Liver (tissue), 3 donors: ENCODE results near the gene EPB41L4B.

Experiments
- CTCF ChIP-seq: fragments of 150-350 bp; IDR thresholded peaks from 2 replicates; pipeline ENCODE4 v1.5.1; 2017; ENCODE audit warnings: improper control_type of control experiment, low read depth, low read length; ENCODE audit not compliant: missing input control
- HNF4A ChIP-seq, 2 donors: conservative IDR thresholded peaks; 2 replicates each; pipeline ENCODE4 v1.6.1; 2016; ENCODE audit warnings: antibody characterized with exemption in 2 of 2, mild to moderate bottlenecking in 2 of 2
- TAF1 ChIP-seq: conservative IDR thresholded peaks from 2 replicates; pipeline ENCODE4 v1.6.1; 2016; ENCODE audit warnings: antibody characterized with exemption, mild to moderate bottlenecking
- YY1 ChIP-seq: IDR thresholded peaks from 2 replicates; pipeline ENCODE4 v1.6.1; 2016; ENCODE audit warnings: antibody characterized with exemption, mild to moderate bottlenecking
- TF ChIP-seq, protein P1 (sequence below): IDR thresholded peaks from 2 replicates; pipeline ENCODE4 v1.6.1; 2016; ENCODE audit warnings: antibody characterized with exemption, mild to moderate bottlenecking
- donor health status: healthy.
- donor health status: healthy.

DNA sequence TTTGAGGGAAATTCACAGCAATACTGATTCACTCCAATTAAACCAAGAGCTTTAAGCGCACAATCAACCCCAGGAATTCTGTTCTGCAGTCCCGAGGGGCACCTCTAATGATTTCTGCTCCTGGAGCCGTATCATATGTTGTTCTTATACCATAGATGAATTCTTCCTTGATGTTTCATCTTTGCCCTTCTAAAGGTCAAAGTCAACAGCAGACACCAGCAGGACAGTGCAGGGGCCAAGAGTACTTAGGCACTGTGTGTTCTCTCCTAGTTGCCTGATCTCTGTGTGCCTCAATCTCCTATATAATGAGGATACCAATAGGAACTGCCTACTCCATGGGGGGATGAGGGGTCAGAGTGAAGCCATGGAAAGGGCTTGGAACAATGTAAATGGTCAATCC, 16.5 kb downstream of the EPB41L4B start:
- TF ChIP-seq CTCF = no peak
- TF ChIP-seq YY1 = no peak
- TF ChIP-seq, protein P1, sequence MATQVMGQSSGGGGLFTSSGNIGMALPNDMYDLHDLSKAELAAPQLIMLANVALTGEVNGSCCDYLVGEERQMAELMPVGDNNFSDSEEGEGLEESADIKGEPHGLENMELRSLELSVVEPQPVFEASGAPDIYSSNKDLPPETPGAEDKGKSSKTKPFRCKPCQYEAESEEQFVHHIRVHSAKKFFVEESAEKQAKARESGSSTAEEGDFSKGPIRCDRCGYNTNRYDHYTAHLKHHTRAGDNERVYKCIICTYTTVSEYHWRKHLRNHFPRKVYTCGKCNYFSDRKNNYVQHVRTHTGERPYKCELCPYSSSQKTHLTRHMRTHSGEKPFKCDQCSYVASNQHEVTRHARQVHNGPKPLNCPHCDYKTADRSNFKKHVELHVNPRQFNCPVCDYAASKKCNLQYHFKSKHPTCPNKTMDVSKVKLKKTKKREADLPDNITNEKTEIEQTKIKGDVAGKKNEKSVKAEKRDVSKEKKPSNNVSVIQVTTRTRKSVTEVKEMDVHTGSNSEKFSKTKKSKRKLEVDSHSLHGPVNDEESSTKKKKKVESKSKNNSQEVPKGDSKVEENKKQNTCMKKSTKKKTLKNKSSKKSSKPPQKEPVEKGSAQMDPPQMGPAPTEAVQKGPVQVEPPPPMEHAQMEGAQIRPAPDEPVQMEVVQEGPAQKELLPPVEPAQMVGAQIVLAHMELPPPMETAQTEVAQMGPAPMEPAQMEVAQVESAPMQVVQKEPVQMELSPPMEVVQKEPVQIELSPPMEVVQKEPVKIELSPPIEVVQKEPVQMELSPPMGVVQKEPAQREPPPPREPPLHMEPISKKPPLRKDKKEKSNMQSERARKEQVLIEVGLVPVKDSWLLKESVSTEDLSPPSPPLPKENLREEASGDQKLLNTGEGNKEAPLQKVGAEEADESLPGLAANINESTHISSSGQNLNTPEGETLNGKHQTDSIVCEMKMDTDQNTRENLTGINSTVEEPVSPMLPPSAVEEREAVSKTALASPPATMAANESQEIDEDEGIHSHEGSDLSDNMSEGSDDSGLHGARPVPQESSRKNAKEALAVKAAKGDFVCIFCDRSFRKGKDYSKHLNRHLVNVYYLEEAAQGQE = no peak
- no peak for TF ChIP-seq TAF1
- TF ChIP-seq HNF4A (conservative IDR thresholded peaks at IDR 0.05) = peak; percentile 86 to 89
